PC-9 (cell line): ENCODE measurements around the gene PGPEP1. TPM values are rescaled to one million over a fixed set of nuclear protein-coding genes. Genes with fewer than 3 reads are reported as not detected.

ENCODE experiments used
- BruUV-seq: library from RNA; stranded (reverse); fragments of 400-500 nt; replicated peaks from 2 replicates; lab custom pipeline; 2021; lab: Mats Ljungman, UMichigan
- CTCF ChIA-PET: fragments of 300-600 bp; sonication (Branson Sonifier 250); formaldehyde crosslinking; loops from one replicate; lab custom pipeline; 2022; ENCODE audit warnings: antibody characterized with exemption; lab: Charles Lee
- POLR2A ChIA-PET: fragments of 300-600 bp; sonication (Branson Sonifier 250); formaldehyde crosslinking; loops from one replicate; lab custom pipeline; 2022; ENCODE audit warnings: antibody characterized with exemption; ENCODE audit not compliant: unreplicated experiment; lab: Charles Lee
- DNase-seq, 2 experiments: peaks; one replicate each; pipeline versions ENCODE4 v3.0.0 to v3.0.0-alpha.2; 2015 to 2022; ENCODE audit warnings: mixed read lengths in 1 of 2
- H2AFZ ChIP-seq: fragments of 200-600 bp; sonication (generic); 2 replicates; pipeline ENCODE4 v1.8.1; 2017; ENCODE audit warnings: antibody characterized with exemption
- H3F3A ChIP-seq: fragments of 200-600 bp; sonication (generic); 2 replicates; pipeline ENCODE4 v1.8.1; 2017; ENCODE audit warnings: antibody characterized with exemption, mild to moderate bottlenecking, low read depth; ENCODE audit not compliant: insufficient read depth
- H3K27ac ChIP-seq: fragments of 200-600 bp; sonication (generic); 2 replicates; pipeline ENCODE4 v1.6.1; 2016; ENCODE audit warnings: mixed run types
- H3K27me3 ChIP-seq: fragments of 200-600 bp; sonication (generic); 2 replicates; pipeline ENCODE4 v1.6.1; 2016; ENCODE audit warnings: low read depth, mixed run types; ENCODE audit not compliant: insufficient read depth
- H3K36me3 ChIP-seq: fragments of 200-600 bp; sonication (generic); 2 replicates; pipeline ENCODE4 v1.6.1; 2016; ENCODE audit warnings: low read depth, mixed run types
- H3K4me1 ChIP-seq: fragments of 200-600 bp; sonication (generic); replicated peaks from 2 replicates; pipeline ENCODE4 v1.6.1; 2016; ENCODE audit warnings: mixed run types; ENCODE audit not compliant: insufficient read depth
- H3K4me2 ChIP-seq: fragments of 200-600 bp; sonication (generic); 2 replicates; pipeline ENCODE4 v1.6.1; 2017; ENCODE audit warnings: mixed run types
- H3K4me3 ChIP-seq: fragments of 200-600 bp; sonication (generic); 2 replicates; pipeline ENCODE4 v1.6.1; 2016; ENCODE audit warnings: mixed run types
- H3K79me2 ChIP-seq: fragments of 200-600 bp; sonication (generic); 2 replicates; pipeline ENCODE4 v1.6.1; 2017; ENCODE audit warnings: low read depth, mixed run types
- H3K9me2 ChIP-seq: fragments of 200-600 bp; sonication (generic); 2 replicates; pipeline ENCODE4 v1.8.1; 2017; ENCODE audit warnings: mild to moderate bottlenecking; ENCODE audit not compliant: insufficient read depth
- H3K9me3 ChIP-seq: fragments of 200-600 bp; sonication (generic); 2 replicates; pipeline ENCODE4 v1.8.1; 2016; ENCODE audit warnings: low read depth; ENCODE audit not compliant: insufficient read depth
- H4K20me1 ChIP-seq: fragments of 200-600 bp; sonication (generic); 2 replicates; pipeline ENCODE4 v1.8.1; 2017; ENCODE audit not compliant: insufficient read depth
- EZH2 ChIP-seq: fragments of 200-600 bp; sonication (generic); IDR thresholded peaks from 2 replicates; pipeline ENCODE4 v1.8.0; 2017; ENCODE audit warnings: antibody characterized with exemption, low read depth
- intact Hi-C: fragments of 100-400 bp; cut with micrococcal nuclease; formaldehyde crosslinking; loops from one replicate; pipeline ENCODE4 v1.10.0; 2022; ENCODE audit not compliant: unreplicated experiment
- total RNA-seq: library from RNA; stranded (reverse); gene quantifications from 2 replicates; pipeline ENCODE4 v1.2.3, GENCODE V29; 2021
- TF ChIP-seq, protein P1 (sequence below): fragments of 200-600 bp; sonication (generic); conservative IDR thresholded peaks from 2 replicates; pipeline ENCODE4 v1.6.1; 2017; ENCODE audit warnings: mixed run types, antibody characterized with exemption, mild to moderate bottlenecking, moderate library complexity

The PGPEP1 gene
- total RNA-seq, 1 experiment from 2014 or later = 53.6 TPM

DNA sequence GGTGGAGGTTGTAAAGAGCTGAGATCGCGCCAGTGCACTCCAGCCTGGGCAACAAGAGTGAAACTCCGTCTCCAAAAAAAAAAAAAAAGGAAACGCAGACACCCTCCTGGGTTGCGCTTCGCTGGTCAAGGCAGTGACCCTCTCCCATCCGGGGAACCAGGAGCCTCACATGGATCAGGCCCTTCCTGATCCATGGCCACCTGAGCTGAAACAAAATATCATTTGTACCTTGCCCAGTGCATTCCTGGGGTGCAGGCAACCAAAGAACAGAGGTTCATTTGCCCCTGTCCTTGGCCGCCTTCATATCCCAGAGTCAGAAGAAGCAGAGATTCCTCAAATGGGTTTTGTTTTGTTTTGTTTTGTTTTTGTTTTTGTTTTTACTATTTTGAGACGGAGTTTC, 9.5 kb upstream of the PGPEP1 start:
- CTCF ChIA-PET = no interaction called here
- no peak overlapping the region for H3K4me2 ChIP-seq
- POLR2A ChIA-PET = interaction anchor here (0.6 kb wide), 1 partner anchor 138 kb away, joined by 5 read pairs; no protein-coding TSS in a partner anchor

DNA sequence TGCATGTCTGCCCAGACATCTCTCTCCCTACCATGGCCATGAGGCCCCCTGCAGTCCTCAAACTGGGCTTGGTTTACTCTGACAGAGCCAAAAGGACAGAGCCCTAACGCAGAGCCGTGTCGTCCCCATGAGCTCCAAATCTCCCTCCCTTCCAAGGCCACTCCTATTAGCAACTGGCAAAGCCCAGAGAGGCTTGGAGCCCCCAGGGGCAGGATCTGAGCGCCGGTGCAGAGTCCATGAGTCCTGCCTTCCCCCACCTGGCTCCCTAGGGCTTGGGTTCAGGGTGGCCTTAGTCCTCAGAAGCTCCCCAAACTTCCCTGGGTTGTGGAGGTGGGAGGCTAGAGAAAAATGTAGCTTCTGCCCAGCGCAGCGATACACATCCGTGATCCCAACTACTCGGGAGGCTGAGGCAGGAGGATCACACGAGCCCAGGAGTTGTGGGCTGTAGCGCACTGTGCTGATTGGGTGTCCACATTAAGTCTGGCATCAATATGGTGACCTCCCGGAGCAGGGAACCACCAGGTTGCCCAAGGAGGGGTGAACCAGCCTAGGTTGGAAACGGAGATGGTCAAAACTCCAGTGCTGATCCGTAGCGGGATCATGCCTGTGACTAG, 7.4 kb upstream of the PGPEP1 start:
- no peak for DNase-seq

More for the DNA sequence above, 9.5 kb upstream of the PGPEP1 start:
- intact Hi-C loops = no loop called here
- H3K4me3 ChIP-seq = no peak overlapping the region
- TF ChIP-seq, protein P1, sequence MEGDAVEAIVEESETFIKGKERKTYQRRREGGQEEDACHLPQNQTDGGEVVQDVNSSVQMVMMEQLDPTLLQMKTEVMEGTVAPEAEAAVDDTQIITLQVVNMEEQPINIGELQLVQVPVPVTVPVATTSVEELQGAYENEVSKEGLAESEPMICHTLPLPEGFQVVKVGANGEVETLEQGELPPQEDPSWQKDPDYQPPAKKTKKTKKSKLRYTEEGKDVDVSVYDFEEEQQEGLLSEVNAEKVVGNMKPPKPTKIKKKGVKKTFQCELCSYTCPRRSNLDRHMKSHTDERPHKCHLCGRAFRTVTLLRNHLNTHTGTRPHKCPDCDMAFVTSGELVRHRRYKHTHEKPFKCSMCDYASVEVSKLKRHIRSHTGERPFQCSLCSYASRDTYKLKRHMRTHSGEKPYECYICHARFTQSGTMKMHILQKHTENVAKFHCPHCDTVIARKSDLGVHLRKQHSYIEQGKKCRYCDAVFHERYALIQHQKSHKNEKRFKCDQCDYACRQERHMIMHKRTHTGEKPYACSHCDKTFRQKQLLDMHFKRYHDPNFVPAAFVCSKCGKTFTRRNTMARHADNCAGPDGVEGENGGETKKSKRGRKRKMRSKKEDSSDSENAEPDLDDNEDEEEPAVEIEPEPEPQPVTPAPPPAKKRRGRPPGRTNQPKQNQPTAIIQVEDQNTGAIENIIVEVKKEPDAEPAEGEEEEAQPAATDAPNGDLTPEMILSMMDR = no peak
- no peak for TF ChIP-seq EZH2
- no peaks in the 10 kb centered on the region for H3K9me3 ChIP-seq
- no peaks in the 10 kb centered on the region for H4K20me1 ChIP-seq
- no peaks in the 10 kb centered on the region for H3K9me2 ChIP-seq
- H3K27me3 ChIP-seq = no peaks in the 10 kb centered on the region
- peaks cover 61% of the 10 kb centered on the region for H3F3A ChIP-seq
- no peak overlapping the region for H2AFZ ChIP-seq
- H3K4me1 ChIP-seq = peaks cover 41% of the 10 kb centered on the region
- no peaks in the 10 kb centered on the region for H3K36me3 ChIP-seq
- no TSS peak for BruUV-seq
- H3K79me2 ChIP-seq = no peaks in the 10 kb centered on the region; the same call in 1 of the 2 replicates
- no peak for DNase-seq
- no peak overlapping the region for H3K27ac ChIP-seq

DNA sequence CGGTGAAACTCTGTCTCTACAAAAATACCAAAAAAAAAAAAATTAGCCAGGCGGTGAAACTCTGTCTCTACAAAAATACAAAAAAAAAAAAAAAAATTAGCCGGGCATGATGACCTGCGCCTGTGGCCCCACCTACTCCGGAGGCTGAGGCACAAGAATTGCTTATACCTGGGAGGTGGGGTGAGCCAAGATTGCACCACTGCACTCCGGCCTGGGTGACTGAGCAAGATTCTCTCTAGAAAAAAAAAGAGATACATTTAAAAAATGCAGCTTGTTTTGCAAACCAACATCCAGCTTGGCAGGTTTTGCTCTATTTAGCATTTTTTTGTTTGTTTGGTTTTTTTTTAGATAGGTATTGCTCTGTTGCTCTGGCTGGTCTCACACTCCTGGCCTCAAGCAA, 6.7 kb upstream of the PGPEP1 start:
- H3K4me3 ChIP-seq = peak overlapping the region; percentile 19; the same call in 1 of the 2 replicates
- no peaks in the 10 kb centered on the region for H3K9me2 ChIP-seq
- peak overlapping the region; percentile 89 for H3K27ac ChIP-seq
- H3K4me2 ChIP-seq = peak overlapping the region; percentile 71
- H3K4me1 ChIP-seq = peaks cover 41% of the 10 kb centered on the region
- TF ChIP-seq EZH2 = no peak
- TF ChIP-seq, protein P1 = no peak
- H3K36me3 ChIP-seq = no peaks in the 10 kb centered on the region
- peaks cover 44% of the 10 kb centered on the region for H3F3A ChIP-seq
- POLR2A ChIA-PET = interaction anchor here (0.6 to 0.9 kb wide), 4 partner anchors 52 to 474 kb away, joined by 3 to 16 read pairs (median 5); no protein-coding TSS in a partner anchor
- intact Hi-C loops = no loop called here
- H3K27me3 ChIP-seq = no peaks in the 10 kb centered on the region
- H2AFZ ChIP-seq = peak overlapping the region; percentile 76
- DNase-seq = peak; percentile 78 to 94
- CTCF ChIA-PET = no interaction called here
- no peaks in the 10 kb centered on the region for H4K20me1 ChIP-seq
- no TSS peak for BruUV-seq
- no peaks in the 10 kb centered on the region; the same call in 1 of the 2 replicates for H3K79me2 ChIP-seq
- no peaks in the 10 kb centered on the region for H3K9me3 ChIP-seq

More for the DNA sequence above, 7.4 kb upstream of the PGPEP1 start:
- no peaks in the 10 kb centered on the region for H3K27me3 ChIP-seq
- no peaks in the 10 kb centered on the region for H3K36me3 ChIP-seq
- no peaks in the 10 kb centered on the region; the same call in 1 of the 2 replicates for H3K79me2 ChIP-seq
- H4K20me1 ChIP-seq = no peaks in the 10 kb centered on the region
- no TSS peak for BruUV-seq
- no peaks in the 10 kb centered on the region for H3K9me2 ChIP-seq
- no peak overlapping the region for H3K4me3 ChIP-seq
- peak overlapping the region; percentile 71 for H3K4me2 ChIP-seq
- H3F3A ChIP-seq = peaks cover 47% of the 10 kb centered on the region
- H3K27ac ChIP-seq = peak overlapping the region; percentile 89
- H2AFZ ChIP-seq = peak overlapping the region; percentile 60; the same call in 1 of the 2 replicates
- H3K4me1 ChIP-seq = peaks cover 41% of the 10 kb centered on the region
- no peak for TF ChIP-seq EZH2
- TF ChIP-seq, protein P1 = no peak
- H3K9me3 ChIP-seq = no peaks in the 10 kb centered on the region
- POLR2A ChIA-PET = interaction anchor here (0.6 to 0.7 kb wide), 2 partner anchors 277 to 408 kb away, joined by 7 to 16 read pairs; no protein-coding TSS in a partner anchor
- intact Hi-C loops = no loop called here
- CTCF ChIA-PET = interaction anchor here (0.5 to 0.6 kb wide), 3 partner anchors 13 to 144 kb away, joined by 3 to 13 read pairs (median 4); no protein-coding TSS in a partner anchor
